SKM-1 treated with dmso at 0.1 percent for 144 hours (cell line): Measurements from ENCODE around the gene KCTD20.

Experiments used
- DNase-seq: peaks from one replicate; lab custom pipeline; 2025; ENCODE audit not compliant: unreplicated experiment; lab: John Stamatoyannopoulos, UW

Gene KCTD20

GRCh38 chr6:36492092-36492491 is 49.3 kb downstream of the KCTD20 start:
- DNase-seq = no peak

DNA sequence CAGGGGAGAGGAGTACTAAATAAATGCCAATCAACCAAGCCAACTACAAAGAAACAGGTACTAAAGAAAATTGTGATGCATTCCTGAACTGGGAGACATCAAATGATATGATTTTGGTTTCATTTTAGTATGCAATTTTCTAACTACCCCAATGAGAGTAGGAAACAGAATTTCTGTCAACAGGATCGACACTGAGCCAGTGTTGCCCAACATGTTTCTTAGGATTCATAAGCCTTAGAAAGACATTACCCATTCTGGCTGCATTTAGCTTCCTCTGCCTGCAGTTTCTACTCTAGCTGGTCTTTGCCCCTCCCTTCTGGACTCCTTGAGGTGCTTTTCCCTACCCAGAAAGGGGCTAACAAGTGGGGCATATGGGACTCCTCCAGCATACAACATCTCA is 49.8 kb downstream of the KCTD20 start:
- DNase-seq = peak; percentile 26

- no peak for DNase-seq
Measured at GRCh38 chr6:36493319-36493718, 50.5 kb downstream of the KCTD20 start.

- DNase-seq = peak; percentile 97
Measured at GRCh38 chr6:36493859-36494258, 51.1 kb downstream of the KCTD20 start.

GRCh38 chr6:36495086-36495485 is 52.3 kb downstream of the KCTD20 start:
- no peak for DNase-seq

DNA sequence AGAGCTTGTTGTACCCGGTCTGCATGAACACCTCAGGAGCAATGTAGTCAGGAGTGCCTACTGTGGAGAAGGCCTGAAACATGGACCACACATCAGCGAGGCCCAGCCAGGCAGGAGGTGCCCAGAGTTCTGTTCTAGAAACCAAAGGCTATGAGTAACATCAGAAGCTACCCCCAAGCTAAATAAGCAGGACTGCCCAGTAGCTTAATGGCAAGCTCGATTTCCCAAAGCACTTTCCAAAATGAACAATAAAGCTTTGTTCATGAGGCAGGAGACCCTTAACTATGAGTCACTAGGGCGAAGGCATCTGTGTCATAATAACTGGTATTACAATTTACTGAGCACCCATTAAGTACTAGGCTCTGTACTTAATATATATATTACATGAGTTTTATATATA is 57.1 kb downstream of the KCTD20 start:
- DNase-seq = no peak

GRCh38 chr6:36501686-36502085 is 58.9 kb downstream of the KCTD20 start:
- no peak for DNase-seq

GRCh38 chr6:36504181-36504580 is 61.4 kb downstream of the KCTD20 start:
- DNase-seq = no peak

DNA sequence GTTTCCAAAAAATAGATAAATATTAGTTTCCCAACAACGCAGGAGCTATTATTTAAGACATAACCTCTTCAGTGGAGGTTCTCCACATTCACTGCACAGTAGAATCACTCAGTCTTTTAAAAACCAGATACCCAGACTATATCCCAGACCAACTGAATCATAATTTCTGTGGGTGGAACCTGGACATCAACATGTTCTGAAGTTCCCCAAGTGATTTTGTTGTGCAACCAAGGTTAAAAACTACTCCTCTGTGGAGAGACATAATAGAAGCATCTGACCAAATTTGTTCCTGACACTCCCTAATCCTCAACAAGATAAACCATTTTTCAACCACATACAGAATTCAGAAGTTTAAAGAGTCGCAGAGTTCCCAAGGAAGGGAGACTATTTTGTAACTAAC is 62.2 kb downstream of the KCTD20 start:
- DNase-seq = no peak

GRCh38 chr6:36505744-36506534 is 63.1 kb downstream of the KCTD20 start:
- DNase-seq = no peak

DNA sequence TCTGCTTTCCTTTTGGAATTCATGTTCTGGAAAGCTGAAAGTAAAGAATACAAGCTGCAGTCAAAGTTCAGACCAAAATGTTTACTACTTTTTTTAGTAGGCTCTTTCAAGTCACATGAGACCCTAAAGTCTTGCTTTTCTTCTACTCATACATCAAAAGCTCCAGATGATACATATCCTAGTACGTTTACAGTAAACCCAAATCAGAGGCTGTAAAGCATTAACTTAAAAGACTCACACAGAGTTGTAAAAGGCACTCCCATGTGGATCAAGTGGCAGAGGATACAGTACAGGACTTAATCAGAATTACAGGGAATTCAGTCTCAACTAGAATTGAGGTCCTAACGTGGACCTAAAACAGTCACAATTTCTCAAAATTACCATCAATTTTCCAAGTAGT is 63.8 kb downstream of the KCTD20 start:
- DNase-seq = no peak

- DNase-seq = no peak
Measured at GRCh38 chr6:36508532-36508931, 65.7 kb downstream of the KCTD20 start.

DNA sequence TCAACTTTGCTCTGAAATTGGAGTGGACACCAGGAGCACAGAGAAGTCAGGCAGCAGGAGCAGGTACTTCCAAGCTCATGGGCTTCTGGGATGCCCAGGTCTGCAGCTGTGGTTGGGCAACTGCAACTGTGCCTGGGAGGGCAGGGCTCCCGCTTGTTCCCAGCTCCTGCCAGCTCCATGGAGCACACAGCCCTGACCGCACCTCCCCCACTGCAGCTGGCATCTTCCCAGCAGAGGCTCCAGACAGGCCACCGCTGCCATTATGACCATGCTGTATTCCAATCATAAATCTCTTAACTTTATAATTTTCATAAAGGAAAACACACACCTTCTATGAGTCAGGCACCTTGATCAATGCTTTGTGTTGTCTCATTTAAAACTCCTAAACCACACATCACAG is 67.6 kb downstream of the KCTD20 start:
- no peak for DNase-seq

DNA sequence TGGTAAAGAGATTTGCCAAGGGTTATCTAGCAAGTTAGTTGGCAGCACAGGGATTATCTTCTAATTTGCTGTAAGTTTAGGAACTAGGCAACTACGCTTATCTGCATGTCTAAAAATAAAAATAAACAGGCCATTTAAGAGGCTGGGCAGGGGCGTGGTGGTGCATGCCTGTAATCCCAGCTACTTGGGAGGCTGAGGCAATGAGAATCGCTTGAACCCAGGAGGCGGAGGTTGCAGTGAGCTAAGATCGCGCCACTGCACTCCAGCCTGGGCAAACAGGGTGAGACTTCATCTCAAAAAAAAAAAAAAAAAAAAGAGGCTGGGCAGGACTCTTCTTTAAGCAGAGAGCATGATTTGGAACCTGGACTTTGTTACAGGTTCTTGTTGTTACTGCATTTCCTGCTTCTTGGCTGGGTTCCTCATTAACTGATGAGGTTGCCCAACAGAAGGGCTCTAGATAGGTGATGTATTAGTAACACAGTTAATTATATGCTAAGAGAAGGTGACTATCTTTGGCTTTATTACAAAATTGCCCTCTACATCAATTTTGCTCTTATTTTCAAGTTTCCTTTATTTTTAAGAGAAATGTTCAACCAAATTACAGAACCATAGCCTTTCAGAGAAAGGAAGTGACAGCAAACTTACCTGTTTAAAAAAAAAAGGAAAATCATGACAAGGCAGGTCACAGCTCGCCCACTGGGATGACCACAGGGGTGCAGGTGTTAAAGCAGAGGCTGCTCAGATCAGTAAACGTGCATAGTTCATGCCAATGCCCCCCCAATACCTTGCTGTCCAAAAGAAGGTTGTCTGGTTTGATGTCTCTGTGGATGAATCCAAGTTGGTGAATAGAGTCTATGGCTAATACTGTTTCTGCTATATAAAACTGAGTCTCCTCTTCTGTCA is 72.0 kb downstream of the KCTD20 start:
- DNase-seq = no peak

GRCh38 chr6:36515844-36516243 is 73.0 kb downstream of the KCTD20 start:
- no peak for DNase-seq

- DNase-seq = no peak
Measured at GRCh38 chr6:36516559-36516958, 73.8 kb downstream of the KCTD20 start.

- DNase-seq = no peak
Measured at GRCh38 chr6:36516988-36517387, 74.2 kb downstream of the KCTD20 start.

- no peak for DNase-seq
Measured at GRCh38 chr6:36517408-36517807, 74.6 kb downstream of the KCTD20 start.

DNA sequence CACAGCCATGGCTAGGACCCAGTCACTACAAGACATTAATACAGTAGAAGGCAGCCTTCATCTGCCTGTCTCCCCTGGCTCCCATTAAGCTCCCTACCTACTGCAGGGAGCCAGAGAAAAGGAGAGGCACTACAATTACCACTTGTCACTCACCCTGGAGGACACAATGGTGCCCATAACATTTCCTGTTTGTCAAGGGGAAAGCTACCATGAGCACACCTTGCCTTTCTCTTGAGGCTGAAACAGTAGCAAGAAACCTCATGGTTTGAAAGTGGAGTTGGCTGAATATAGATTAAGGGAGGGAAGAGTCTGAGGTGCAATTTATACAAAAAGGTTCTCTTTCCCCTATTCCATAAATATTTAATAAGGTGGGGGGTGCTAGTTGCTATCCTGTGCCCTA is 76.6 kb downstream of the KCTD20 start:
- DNase-seq = no peak

DNA sequence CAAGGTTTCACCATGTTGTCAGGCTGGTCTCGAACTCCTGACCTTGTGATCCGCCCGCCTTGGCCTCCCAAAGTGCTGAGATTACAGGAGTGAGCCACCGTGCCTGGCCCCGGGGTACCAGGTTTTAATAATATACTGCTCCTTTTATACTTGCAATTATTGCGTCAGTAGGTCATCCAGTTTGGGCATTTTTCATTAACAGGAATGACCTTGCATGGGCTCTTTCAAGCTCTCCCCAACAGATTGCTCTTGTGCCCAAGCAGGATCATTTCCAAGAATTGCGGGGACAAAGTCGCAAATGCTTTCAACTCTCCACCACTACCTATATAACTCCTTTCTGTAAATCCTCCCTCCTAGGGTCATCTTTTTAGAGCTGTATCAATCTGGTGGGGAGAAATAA is 80.7 kb downstream of the KCTD20 start:
- no peak for DNase-seq

- no peak for DNase-seq
Measured at GRCh38 chr6:36523936-36524499, 81.2 kb downstream of the KCTD20 start.

- no peak for DNase-seq
Measured at GRCh38 chr6:36524871-36525270, 82.1 kb downstream of the KCTD20 start.
